Neuronal stem cell (in vitro differentiated cells): ENCODE measurements around the gene REXO5.

ENCODE experiments used
- DNase-seq: peaks from one replicate; pipeline ENCODE4 v3.0.0-alpha.2; 2013; ENCODE audit warnings: low spot score
- H2AFZ ChIP-seq: one replicate; pipeline ENCODE4 v1.6.1; 2013; ENCODE audit warnings: mild to moderate bottlenecking, low read length, inconsistent platforms
- H2AK5ac ChIP-seq: 2 replicates; pipeline ENCODE4 v1.6.1; 2013; ENCODE audit warnings: low read depth, mild to moderate bottlenecking, inconsistent platforms, low read length, moderate library complexity, mixed read lengths
- H2BK120ac ChIP-seq: 2 replicates; pipeline ENCODE4 v1.6.1; 2013; ENCODE audit warnings: low read depth, mild to moderate bottlenecking, inconsistent platforms, low read length, moderate library complexity, mixed read lengths
- H2BK12ac ChIP-seq: one replicate; pipeline ENCODE4 v1.6.1; 2013; ENCODE audit warnings: low read length, inconsistent platforms
- H2BK15ac ChIP-seq: 2 replicates; pipeline ENCODE4 v1.6.1; 2013; ENCODE audit warnings: mild to moderate bottlenecking, low read length, inconsistent platforms, mixed read lengths
- H2BK5ac ChIP-seq: one replicate; pipeline ENCODE4 v1.6.1; 2013; ENCODE audit warnings: inconsistent platforms, mild to moderate bottlenecking, low read length, moderate library complexity
- H3K14ac ChIP-seq: one replicate; pipeline ENCODE4 v1.6.1; 2013; ENCODE audit warnings: low read length, inconsistent platforms
- H3K18ac ChIP-seq: 2 replicates; pipeline ENCODE4 v1.6.1; 2013; ENCODE audit warnings: low read length, inconsistent platforms
- H3K23ac ChIP-seq: 2 replicates; pipeline ENCODE4 v1.6.1; 2013; ENCODE audit warnings: low read depth, mild to moderate bottlenecking, mixed read lengths, low read length, inconsistent platforms; ENCODE audit not compliant: poor library complexity
- H3K27ac ChIP-seq: replicated peaks from 3 replicates; pipeline ENCODE4 v1.5.1; 2013; ENCODE audit warnings: low read length, inconsistent platforms
- H3K27me3 ChIP-seq, 3 experiments: 2 replicates each; pipeline ENCODE4 v1.6.1; 2013; ENCODE audit warnings: low read length in 3 of 3, mild to moderate bottlenecking in 2 of 3, inconsistent platforms in 1 of 3, low read depth in 1 of 3, mixed read lengths in 1 of 3, moderate library complexity in 1 of 3; ENCODE audit not compliant: control insufficient read depth in 3 of 3, insufficient read depth in 3 of 3
- H3K36me3 ChIP-seq, 2 donors: replicated peaks in 1 of 2; 2 replicates each; pipeline ENCODE4 v1.6.1; 2013; ENCODE audit warnings: low read length in 2 of 2; ENCODE audit not compliant: control insufficient read depth in 2 of 2, insufficient read depth in 2 of 2
- H3K4ac ChIP-seq: 2 replicates; pipeline ENCODE4 v1.6.1; 2013; ENCODE audit warnings: inconsistent platforms, mild to moderate bottlenecking, low read length, moderate library complexity
- H3K4me1 ChIP-seq, 2 donors: 1 replicate in 1 of 2; 2 replicates in 1 of 2; pipeline ENCODE4 v1.6.1; 2013; ENCODE audit warnings: low read length in 2 of 2, low read depth in 1 of 2; ENCODE audit not compliant: control insufficient read depth in 2 of 2, insufficient read depth in 1 of 2
- H3K4me2 ChIP-seq: one replicate; pipeline ENCODE4 v1.6.1; 2013; ENCODE audit warnings: mild to moderate bottlenecking, low read length, inconsistent platforms; ENCODE audit not compliant: insufficient read depth, poor library complexity, severe bottlenecking
- H3K4me3 ChIP-seq, 2 donors: 2 replicates each; pipeline ENCODE4 v1.5.1; 2013; ENCODE audit warnings: low read length in 2 of 2, mild to moderate bottlenecking in 2 of 2, inconsistent platforms in 1 of 2, moderate library complexity in 1 of 2
- H3K79me1 ChIP-seq: one replicate; pipeline ENCODE4 v1.6.1; 2013; ENCODE audit warnings: low read depth, mild to moderate bottlenecking, inconsistent platforms, low read length, moderate library complexity
- H3K9ac ChIP-seq: one replicate; pipeline ENCODE4 v1.6.1; 2013; ENCODE audit warnings: mild to moderate bottlenecking, low read depth, low read length, inconsistent platforms; ENCODE audit not compliant: poor library complexity
- H3K9me3 ChIP-seq, 2 donors: replicated peaks in 1 of 2; 2 replicates each; pipeline versions ENCODE3 to v1.6.1; 2013; ENCODE audit warnings: low read length in 2 of 2, mild to moderate bottlenecking in 2 of 2, inconsistent platforms in 1 of 2, low read depth in 1 of 2, mixed read lengths in 1 of 2, moderate library complexity in 1 of 2; ENCODE audit not compliant: control insufficient read depth in 2 of 2, insufficient read depth in 1 of 2
- H4K8ac ChIP-seq: one replicate; pipeline ENCODE4 v1.6.1; 2013; ENCODE audit warnings: low read depth, mild to moderate bottlenecking, inconsistent platforms, low read length, moderate library complexity
- H4K91ac ChIP-seq: one replicate; pipeline ENCODE4 v1.6.1; 2013; ENCODE audit warnings: low read length, low read depth, mild to moderate bottlenecking, inconsistent platforms; ENCODE audit not compliant: poor library complexity
- WGBS, 2 donors: extraction: QIAGEN DNeasy Blood & Tissue Kit; methylation state at CpG; one replicate each; pipeline ENCODE4 v1.1.7; 2013; ENCODE audit warnings: missing lambda C conversion rate in 2 of 2, mixed read lengths in 1 of 2; ENCODE audit not compliant: insufficient read length in 2 of 2, insufficient replicate concordance in 1 of 2; ENCODE audit errors: extremely low coverage in 2 of 2; 5-methylcytosine and 5-hydroxymethylcytosine counted together

The REXO5 gene

GRCh38 chr16:20826039-20826566, 19.8 kb downstream of the REXO5 start:
- no peak overlapping the region for H3K23ac ChIP-seq
- no peak overlapping the region for H2AFZ ChIP-seq
- no peak overlapping the region for H3K9ac ChIP-seq
- H3K27ac ChIP-seq: no peak overlapping the region
- H2AK5ac ChIP-seq: no peak overlapping the region
- no peak for DNase-seq
- no peak overlapping the region for H2BK12ac ChIP-seq
- H3K18ac ChIP-seq: no peak overlapping the region
- no peaks in the 10 kb centered on the region for H3K79me1 ChIP-seq
- no peak overlapping the region for H2BK5ac ChIP-seq
- H2BK120ac ChIP-seq: no peak overlapping the region
- H4K91ac ChIP-seq: no peak overlapping the region
- H3K4me3 ChIP-seq: no peak overlapping the region
- H4K8ac ChIP-seq: no peak overlapping the region
- H2BK15ac ChIP-seq: no peak overlapping the region
- no peaks in the 10 kb centered on the region for H3K27me3 ChIP-seq
- H3K4me1 ChIP-seq: no peaks in the 10 kb centered on the region
- no CpG with 5 or more reads among the region's 3 CpGs for WGBS, 2 donors
- no peak overlapping the region for H3K4me2 ChIP-seq
- H3K14ac ChIP-seq: no peak overlapping the region
- H3K4ac ChIP-seq: no peak overlapping the region
- no peaks in the 10 kb centered on the region for H3K9me3 ChIP-seq
- peaks cover 4 to 91% of the 10 kb centered on the region in 2 donors for H3K36me3 ChIP-seq

- Histone ChIP-seq H4K91ac (no peak overlapping the region), H3K9me3 (no peaks in the 10 kb centered on the region), H3K14ac (no peak overlapping the region), H2BK12ac (no peak overlapping the region), H3K4ac (no peak overlapping the region), H2BK120ac (no peak overlapping the region), H3K27ac (no peak overlapping the region), H3K4me1 (no peaks in the 10 kb centered on the region), H2AFZ (no peak overlapping the region), H3K79me1 (no peaks in the 10 kb centered on the region), H3K4me3 (no peak overlapping the region), H3K4me2 (no peak overlapping the region), H2BK5ac (no peak overlapping the region), H4K8ac (no peak overlapping the region), H2AK5ac (no peak overlapping the region), H3K23ac (no peak overlapping the region), H3K27me3 (no peaks in the 10 kb centered on the region), H3K9ac (no peak overlapping the region), H3K36me3 (peaks cover 7 to 92% of the 10 kb centered on the region in 2 donors), H3K18ac (no peak overlapping the region), H2BK15ac (no peak overlapping the region)
- no peak for DNase-seq
- WGBS, 2 donors: no CpG with 5 or more reads among the region's 1 CpG
Measured at GRCh38 chr16:20829536-20829935, 23.2 kb downstream of the REXO5 start.

GRCh38 chr16:20830372-20830771, 24.0 kb downstream of the REXO5 start:
- no peak overlapping the region for H4K8ac ChIP-seq
- DNase-seq: no peak
- no peak overlapping the region for H4K91ac ChIP-seq
- H3K14ac ChIP-seq: no peak overlapping the region
- H3K4ac ChIP-seq: no peak overlapping the region
- H2BK5ac ChIP-seq: no peak overlapping the region
- H3K4me1 ChIP-seq: no peaks in the 10 kb centered on the region
- H2AK5ac ChIP-seq: no peak overlapping the region
- H3K27me3 ChIP-seq: no peaks in the 10 kb centered on the region
- no peak overlapping the region for H2BK120ac ChIP-seq
- peaks cover 0 to 4% of the 10 kb centered on the region in 2 donors for H3K9me3 ChIP-seq
- no peaks in the 10 kb centered on the region for H3K79me1 ChIP-seq
- H3K23ac ChIP-seq: no peak overlapping the region
- no peak overlapping the region for H3K4me2 ChIP-seq
- no peak overlapping the region for H2BK12ac ChIP-seq
- H3K27ac ChIP-seq: no peak overlapping the region
- no peak overlapping the region for H3K4me3 ChIP-seq
- H3K36me3 ChIP-seq: peaks cover 7 to 95% of the 10 kb centered on the region in 2 donors
- no peak overlapping the region for H2BK15ac ChIP-seq
- no peak overlapping the region for H3K18ac ChIP-seq
- WGBS, 2 donors: no CpG with 5 or more reads among the region's 1 CpG
- H3K9ac ChIP-seq: no peak overlapping the region
- H2AFZ ChIP-seq: no peak overlapping the region

- H3K27ac ChIP-seq: no peak overlapping the region
- H3K9ac ChIP-seq: no peak overlapping the region
- DNase-seq: no peak
- peaks cover 2 to 22% of the 10 kb centered on the region in 2 donors for H3K9me3 ChIP-seq
- H3K36me3 ChIP-seq: peaks cover 6 to 95% of the 10 kb centered on the region in 2 donors
- no peak overlapping the region for H2AK5ac ChIP-seq
- H2AFZ ChIP-seq: no peak overlapping the region
- no peak overlapping the region for H3K4me3 ChIP-seq
- H3K79me1 ChIP-seq: no peaks in the 10 kb centered on the region
- no peak overlapping the region for H2BK12ac ChIP-seq
- no peak overlapping the region for H2BK5ac ChIP-seq
- no peak overlapping the region for H3K18ac ChIP-seq
- no peak overlapping the region for H2BK120ac ChIP-seq
- no peaks in the 10 kb centered on the region for H3K4me1 ChIP-seq
- H4K91ac ChIP-seq: no peak overlapping the region
- WGBS, 2 donors: no CpG with 5 or more reads among the region's 2 CpGs
- no peak overlapping the region for H2BK15ac ChIP-seq
- H3K27me3 ChIP-seq: no peaks in the 10 kb centered on the region
- H3K4ac ChIP-seq: no peak overlapping the region
- H3K23ac ChIP-seq: no peak overlapping the region
- no peak overlapping the region for H3K4me2 ChIP-seq
- H3K14ac ChIP-seq: no peak overlapping the region
- H4K8ac ChIP-seq: no peak overlapping the region
Measured at GRCh38 chr16:20833086-20833485, 26.8 kb downstream of the REXO5 start.
